Stimulated activated naive B cell treated with anti-CD40 and anti-IgM and Interleukin-4, amounts not matched to agents 10 μg/mL and 1 μg/mL and 100 μg/mL, for 72 hours (primary cell): ENCODE results near the gene KRT82.

Source experiments
- ATAC-seq, 2 donors: fragments of 150-1000 bp; cut with Tn5 transposase; replicated peaks; 2 replicates each; pipeline ENCODE4 v1.10.0; 2021; ENCODE audit warnings: moderate library complexity in 1 of 2
- DNase-seq: peaks from one replicate; pipeline ENCODE4 v3.0.0; 2021
- H3K27ac Mint-ChIP-seq: one replicate; pipeline ENCODE4 v1.8.0; 2022; ENCODE audit warnings: mild to moderate bottlenecking, mixed read lengths
- H3K27me3 Mint-ChIP-seq, 2 donors: one replicate each; pipeline ENCODE4 v1.8.0; 2022; ENCODE audit warnings: mixed read lengths in 2 of 2
- H3K36me3 Mint-ChIP-seq, 2 donors: one replicate each; pipeline ENCODE4 v1.8.0; 2022; ENCODE audit warnings: mixed read lengths in 2 of 2, mild to moderate bottlenecking in 1 of 2
- H3K4me1 Mint-ChIP-seq, 2 donors: one replicate each; pipeline ENCODE4 v1.8.0; 2022; ENCODE audit warnings: mixed read lengths in 2 of 2, mild to moderate bottlenecking in 1 of 2
- H3K4me3 Mint-ChIP-seq, 2 donors: one replicate each; pipeline ENCODE4 v1.8.0; 2022; ENCODE audit warnings: mild to moderate bottlenecking in 2 of 2, mixed read lengths in 2 of 2, moderate library complexity in 1 of 2
- H3K9me3 Mint-ChIP-seq, 2 donors: one replicate each; pipeline ENCODE4 v1.8.0; 2022; ENCODE audit warnings: mixed read lengths in 2 of 2, mild to moderate bottlenecking in 1 of 2

Gene KRT82

GRCh38 chr12:52392465-52393007 lies 13.6 kb downstream of the KRT82 start:
- H3K27ac Mint-ChIP-seq: no peak overlapping the region
- H3K4me1 Mint-ChIP-seq: no peaks in the 10 kb centered on the region
- no peak overlapping the region for H3K4me3 Mint-ChIP-seq
- DNase-seq (no peak), ATAC-seq (no peak)
- peaks cover 26 to 27% of the 10 kb centered on the region in 2 donors for H3K27me3 Mint-ChIP-seq
- no peaks in the 10 kb centered on the region for H3K9me3 Mint-ChIP-seq
- H3K36me3 Mint-ChIP-seq: no peaks in the 10 kb centered on the region

GRCh38 chr12:52391618-52392002 lies 14.5 kb downstream of the KRT82 start:
- no peaks in the 10 kb centered on the region for H3K9me3 Mint-ChIP-seq
- no peak overlapping the region for H3K4me3 Mint-ChIP-seq
- ATAC-seq (no peak), DNase-seq (no peak)
- no peaks in the 10 kb centered on the region for H3K36me3 Mint-ChIP-seq
- no peak overlapping the region for H3K27ac Mint-ChIP-seq
- H3K27me3 Mint-ChIP-seq: peaks cover 19 to 27% of the 10 kb centered on the region in 2 donors
- no peaks in the 10 kb centered on the region for H3K4me1 Mint-ChIP-seq

- H3K4me3 Mint-ChIP-seq: no peak overlapping the region
- ATAC-seq (peak in 1 of 2 donors; percentile 29), DNase-seq (no peak)
- no peaks in the 10 kb centered on the region for H3K4me1 Mint-ChIP-seq
- no peak overlapping the region for H3K27ac Mint-ChIP-seq
- H3K9me3 Mint-ChIP-seq: no peaks in the 10 kb centered on the region
- peaks cover 19 to 23% of the 10 kb centered on the region in 2 donors for H3K27me3 Mint-ChIP-seq
- no peaks in the 10 kb centered on the region for H3K36me3 Mint-ChIP-seq
Observed at GRCh38 chr12:52390739-52391617, 15.2 kb downstream of the KRT82 start.

- Mint-ChIP-seq H3K9me3 (no peaks in the 10 kb centered on the region), H3K27ac (no peak overlapping the region), H3K27me3 (peaks cover 14% of the 10 kb centered on the region in 2 donors), H3K4me3 (no peak overlapping the region), H3K36me3 (no peaks in the 10 kb centered on the region), H3K4me1 (no peaks in the 10 kb centered on the region)
- no peak for ATAC-seq
- no peak for DNase-seq
Observed at GRCh38 chr12:52389313-52390207, 16.6 kb downstream of the KRT82 start.

GRCh38 chr12:52387859-52388258 lies 18.3 kb downstream of the KRT82 start:
- H3K4me1 Mint-ChIP-seq: peaks cover 4 to 5% of the 10 kb centered on the region in 2 donors
- H3K36me3 Mint-ChIP-seq: no peaks in the 10 kb centered on the region
- no peak overlapping the region for H3K27ac Mint-ChIP-seq
- H3K9me3 Mint-ChIP-seq: no peaks in the 10 kb centered on the region
- ATAC-seq: no peak
- no peak for DNase-seq
- H3K4me3 Mint-ChIP-seq: no peak overlapping the region
- H3K27me3 Mint-ChIP-seq: peaks cover 11% of the 10 kb centered on the region in 2 donors

- Mint-ChIP-seq H3K36me3 (no peaks in the 10 kb centered on the region), H3K27me3 (peaks cover 15 to 25% of the 10 kb centered on the region in 2 donors), H3K4me3 (no peak within 1 kb of the TSS), H3K27ac (no peak within 1 kb of the TSS), H3K4me1 (peaks cover 9 to 11% of the 10 kb centered on the region in 2 donors), H3K9me3 (no peaks in the 10 kb centered on the region)
- no peak for DNase-seq
- no peak for ATAC-seq
Observed at GRCh38 chr12:52385226-52385702, 20.9 kb downstream of the KRT82 start, which contains the start of gene KRT84. KRT84 (minus strand) TSS chr12:52385652; CDS start chr12:52385585, 67 bp downstream.

GRCh38 chr12:52383331-52383730 lies 22.8 kb downstream of the KRT82 start:
- ATAC-seq: peak; percentile 15 to 22
- peaks cover 17 to 28% of the 10 kb centered on the region in 2 donors for H3K27me3 Mint-ChIP-seq
- peaks cover 9 to 11% of the 10 kb centered on the region in 2 donors for H3K4me1 Mint-ChIP-seq

GRCh38 chr12:52382854-52383253 lies 23.3 kb downstream of the KRT82 start:
- H3K36me3 Mint-ChIP-seq: no peaks in the 10 kb centered on the region
- ATAC-seq: peak; percentile 98 to 99
- peaks cover 18 to 28% of the 10 kb centered on the region in 2 donors for H3K27me3 Mint-ChIP-seq
- peak; percentile 27 for DNase-seq
- peak overlapping the region in 1 of 2 donors; percentile 18 for H3K4me3 Mint-ChIP-seq
- H3K4me1 Mint-ChIP-seq: peaks cover 9 to 11% of the 10 kb centered on the region in 2 donors
- peak overlapping the region; percentile 56 for H3K27ac Mint-ChIP-seq
- no peaks in the 10 kb centered on the region for H3K9me3 Mint-ChIP-seq

More at GRCh38 chr12:52383331-52383730, 22.8 kb downstream of the KRT82 start:
- no peaks in the 10 kb centered on the region for H3K36me3 Mint-ChIP-seq
- H3K9me3 Mint-ChIP-seq: no peaks in the 10 kb centered on the region
- H3K27ac Mint-ChIP-seq: no peak overlapping the region
- no peak for DNase-seq
- no peak overlapping the region for H3K4me3 Mint-ChIP-seq

- no peak overlapping the region for H3K27ac Mint-ChIP-seq
- no peak for DNase-seq
- no peaks in the 10 kb centered on the region for H3K36me3 Mint-ChIP-seq
- H3K27me3 Mint-ChIP-seq: peaks cover 30 to 41% of the 10 kb centered on the region in 2 donors
- no peaks in the 10 kb centered on the region for H3K9me3 Mint-ChIP-seq
- no peak overlapping the region for H3K4me3 Mint-ChIP-seq
- peaks cover 9 to 11% of the 10 kb centered on the region in 2 donors for H3K4me1 Mint-ChIP-seq
- no peak for ATAC-seq
Observed at GRCh38 chr12:52381206-52381605, 24.9 kb downstream of the KRT82 start.

GRCh38 chr12:52380271-52380694 lies 25.9 kb downstream of the KRT82 start:
- Mint-ChIP-seq H3K27ac (no peak overlapping the region), H3K4me3 (no peak overlapping the region), H3K27me3 (peaks cover 31 to 50% of the 10 kb centered on the region in 2 donors), H3K9me3 (no peaks in the 10 kb centered on the region), H3K4me1 (peaks cover 9 to 11% of the 10 kb centered on the region in 2 donors), H3K36me3 (no peaks in the 10 kb centered on the region)
- DNase-seq: no peak
- no peak for ATAC-seq

- Mint-ChIP-seq H3K4me1 (peaks cover 9 to 11% of the 10 kb centered on the region in 2 donors), H3K9me3 (no peaks in the 10 kb centered on the region), H3K36me3 (no peaks in the 10 kb centered on the region), H3K4me3 (no peak overlapping the region), H3K27ac (no peak overlapping the region), H3K27me3 (peaks cover 30 to 50% of the 10 kb centered on the region in 2 donors)
- no peak for DNase-seq
- ATAC-seq: no peak
Observed at GRCh38 chr12:52379536-52379935, 26.6 kb downstream of the KRT82 start.

- Mint-ChIP-seq H3K27ac (no peak overlapping the region), H3K4me1 (peaks cover 7 to 9% of the 10 kb centered on the region in 2 donors), H3K9me3 (peaks cover 0 to 3% of the 10 kb centered on the region in 2 donors), H3K4me3 (no peak overlapping the region), H3K36me3 (no peaks in the 10 kb centered on the region), H3K27me3 (peaks cover 30 to 50% of the 10 kb centered on the region in 2 donors)
- no peak for ATAC-seq
- no peak for DNase-seq
Observed at GRCh38 chr12:52378091-52378490, 28.0 kb downstream of the KRT82 start.

GRCh38 chr12:52377266-52377665 lies 28.9 kb downstream of the KRT82 start:
- Mint-ChIP-seq H3K4me3 (no peak overlapping the region), H3K9me3 (peaks cover 0 to 3% of the 10 kb centered on the region in 2 donors), H3K4me1 (peaks cover 0 to under 1% of the 10 kb centered on the region in 2 donors), H3K36me3 (no peaks in the 10 kb centered on the region), H3K27me3 (peaks cover 31 to 44% of the 10 kb centered on the region in 2 donors), H3K27ac (no peak overlapping the region)
- DNase-seq: no peak
- no peak for ATAC-seq
